HepG2 (cell line): ENCODE measurements around the gene RPTOR. TPM values are rescaled to one million over a fixed set of nuclear protein-coding genes. Genes with fewer than 3 reads are reported as not detected.

Experiments used
- BORCS8-MEF2B ChIP-seq: sonication (generic); formaldehyde crosslinking; IDR thresholded peaks from 2 replicates; pipeline ENCODE4 v1.8.0; 2022; ENCODE audit warnings: mild to moderate bottlenecking, missing genetic modification reagents
- PTBP1 ChIP-seq: fragments of 200-400 bp; formaldehyde crosslinking; IDR thresholded peaks from 2 replicates; pipeline ENCODE4 v1.6.1; 2018; ENCODE audit warnings: low read length, low read depth; ENCODE audit not compliant: poor library complexity, severe bottlenecking
- ZNF431 ChIP-seq: sonication (generic); formaldehyde crosslinking; IDR thresholded peaks from 2 replicates; pipeline ENCODE4 v1.9.0; 2022; ENCODE audit warnings: missing genetic modification reagents, low read depth, mild to moderate bottlenecking, borderline replicate concordance
- ZNF547 ChIP-seq: sonication (generic); formaldehyde crosslinking; IDR thresholded peaks from 2 replicates; pipeline ENCODE4 v1.5.1; 2020; ENCODE audit warnings: mild to moderate bottlenecking, missing genetic modification reagents
- ZNF781 ChIP-seq: sonication (generic); formaldehyde crosslinking; IDR thresholded peaks from 2 replicates; pipeline ENCODE4 v1.5.1; 2020; ENCODE audit warnings: borderline replicate concordance, mild to moderate bottlenecking, missing genetic modification reagents; ENCODE audit errors: not compliant biosample characterization
- ZNF883 ChIP-seq: sonication (generic); formaldehyde crosslinking; IDR thresholded peaks from 2 replicates; pipeline ENCODE4 v1.5.1; 2020; ENCODE audit warnings: mild to moderate bottlenecking, missing genetic modification reagents; ENCODE audit errors: not compliant biosample characterization
- polyA plus RNA-seq, 8 experiments: library from polyadenylated mRNA; depleted of rRNA in 3 of 8; stranded (reverse) in 7 of 8; unstranded in 1 of 8; fragments of >200 nt; fragmentation: Illumina TruSeq in 4 of 8; extraction: Trizol in 4 of 8; gene quantifications; 2 replicates each; pipeline versions ENCODE4 v1.2.1 to v1.2.3, GENCODE V29; 2011 to 2016; ENCODE audit warnings: low read depth in 4 of 8, missing spikeins in 1 of 8, mixed read lengths in 1 of 8; ENCODE audit not compliant: insufficient read depth in 1 of 8
- total RNA-seq, 5 experiments: library from RNA; depleted of rRNA; stranded (reverse); fragments of >200 nt; fragmentation: Illumina TruSeq; extraction: Trizol; gene quantifications; 2 replicates each; pipeline ENCODE4 v1.2.3, GENCODE V29; 2016; ENCODE audit warnings: low read depth in 1 of 5
- TF ChIP-seq, protein P1 (sequence below): sonication (generic); formaldehyde crosslinking; IDR thresholded peaks from 2 replicates; pipeline ENCODE4 v1.5.0; 2020; ENCODE audit warnings: mild to moderate bottlenecking, missing genetic modification reagents, moderate library complexity
- TF ChIP-seq, protein P2 (sequence below): sonication (generic); formaldehyde crosslinking; IDR thresholded peaks from 2 replicates; pipeline ENCODE4 v1.8.0; 2022; ENCODE audit warnings: missing genetic modification reagents, mild to moderate bottlenecking, moderate library complexity, borderline replicate concordance
- TF ChIP-seq, protein P3 (sequence below), 2 experiments: sonication (generic) in 1 of 2; formaldehyde crosslinking in 1 of 2; IDR thresholded peaks; 2 replicates each; pipeline versions ENCODE4 v1.6.1 to v1.9.0; 2014 to 2022; ENCODE audit warnings: antibody characterized with exemption in 1 of 2, borderline replicate concordance in 1 of 2, inconsistent platforms in 1 of 2, low read depth in 1 of 2, missing genetic modification reagents in 1 of 2
- TF ChIP-seq, protein P4 (sequence below): sonication (generic); formaldehyde crosslinking; conservative IDR thresholded peaks from 2 replicates; pipeline ENCODE4 v1.8.0; 2022; ENCODE audit warnings: mild to moderate bottlenecking, moderate library complexity, missing genetic modification reagents

RPTOR gene
- total and polyA plus RNA-seq, 2 of the 13 experiments (the other 11 are each of a cell fraction or from before 2014, with no cell fraction given), result 6.6 to 25.3 TPM

DNA sequence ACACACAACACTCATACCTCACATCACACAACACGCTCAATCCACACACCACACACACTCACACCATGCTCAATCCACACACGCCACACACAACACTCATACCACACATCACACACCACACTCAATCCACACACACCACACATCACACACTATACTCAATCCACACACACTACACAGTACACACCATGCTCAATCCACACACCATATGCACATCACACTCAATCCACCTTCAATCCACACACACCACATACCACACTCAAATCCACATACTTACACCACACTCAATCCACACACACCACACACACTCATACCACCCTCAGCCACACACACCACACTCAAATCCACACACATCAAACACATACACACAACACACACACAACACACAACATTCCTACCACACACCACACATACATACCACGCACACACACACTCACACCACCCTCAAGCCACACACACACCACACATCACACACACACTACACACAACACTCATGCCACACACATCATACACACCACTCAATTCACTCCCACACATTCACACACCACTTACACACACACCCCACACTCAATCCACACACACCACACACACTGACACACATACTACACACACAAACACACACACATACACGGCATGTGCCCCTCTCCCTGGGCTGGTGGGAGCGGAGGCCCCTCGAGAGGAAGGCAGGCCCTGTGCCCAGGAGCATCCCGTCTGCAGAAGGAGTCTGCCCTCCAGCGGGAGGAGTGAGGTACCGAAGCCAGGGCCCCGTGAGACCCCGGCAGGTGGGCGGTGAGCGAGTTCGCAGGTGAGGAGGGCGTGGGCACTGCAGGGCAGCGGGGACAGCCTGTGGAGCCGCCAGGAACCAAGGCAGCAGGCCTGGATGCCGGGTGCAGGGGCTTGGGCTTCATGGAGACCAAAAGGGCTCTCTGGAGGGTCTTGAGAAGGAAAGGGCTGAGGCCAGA is 33.1 kb upstream of the RPTOR start (continued):
- TF ChIP-seq, protein P1, sequence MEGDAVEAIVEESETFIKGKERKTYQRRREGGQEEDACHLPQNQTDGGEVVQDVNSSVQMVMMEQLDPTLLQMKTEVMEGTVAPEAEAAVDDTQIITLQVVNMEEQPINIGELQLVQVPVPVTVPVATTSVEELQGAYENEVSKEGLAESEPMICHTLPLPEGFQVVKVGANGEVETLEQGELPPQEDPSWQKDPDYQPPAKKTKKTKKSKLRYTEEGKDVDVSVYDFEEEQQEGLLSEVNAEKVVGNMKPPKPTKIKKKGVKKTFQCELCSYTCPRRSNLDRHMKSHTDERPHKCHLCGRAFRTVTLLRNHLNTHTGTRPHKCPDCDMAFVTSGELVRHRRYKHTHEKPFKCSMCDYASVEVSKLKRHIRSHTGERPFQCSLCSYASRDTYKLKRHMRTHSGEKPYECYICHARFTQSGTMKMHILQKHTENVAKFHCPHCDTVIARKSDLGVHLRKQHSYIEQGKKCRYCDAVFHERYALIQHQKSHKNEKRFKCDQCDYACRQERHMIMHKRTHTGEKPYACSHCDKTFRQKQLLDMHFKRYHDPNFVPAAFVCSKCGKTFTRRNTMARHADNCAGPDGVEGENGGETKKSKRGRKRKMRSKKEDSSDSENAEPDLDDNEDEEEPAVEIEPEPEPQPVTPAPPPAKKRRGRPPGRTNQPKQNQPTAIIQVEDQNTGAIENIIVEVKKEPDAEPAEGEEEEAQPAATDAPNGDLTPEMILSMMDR (CRISPR knock-in tag), result peak; percentile 86
- TF ChIP-seq, protein P2, sequence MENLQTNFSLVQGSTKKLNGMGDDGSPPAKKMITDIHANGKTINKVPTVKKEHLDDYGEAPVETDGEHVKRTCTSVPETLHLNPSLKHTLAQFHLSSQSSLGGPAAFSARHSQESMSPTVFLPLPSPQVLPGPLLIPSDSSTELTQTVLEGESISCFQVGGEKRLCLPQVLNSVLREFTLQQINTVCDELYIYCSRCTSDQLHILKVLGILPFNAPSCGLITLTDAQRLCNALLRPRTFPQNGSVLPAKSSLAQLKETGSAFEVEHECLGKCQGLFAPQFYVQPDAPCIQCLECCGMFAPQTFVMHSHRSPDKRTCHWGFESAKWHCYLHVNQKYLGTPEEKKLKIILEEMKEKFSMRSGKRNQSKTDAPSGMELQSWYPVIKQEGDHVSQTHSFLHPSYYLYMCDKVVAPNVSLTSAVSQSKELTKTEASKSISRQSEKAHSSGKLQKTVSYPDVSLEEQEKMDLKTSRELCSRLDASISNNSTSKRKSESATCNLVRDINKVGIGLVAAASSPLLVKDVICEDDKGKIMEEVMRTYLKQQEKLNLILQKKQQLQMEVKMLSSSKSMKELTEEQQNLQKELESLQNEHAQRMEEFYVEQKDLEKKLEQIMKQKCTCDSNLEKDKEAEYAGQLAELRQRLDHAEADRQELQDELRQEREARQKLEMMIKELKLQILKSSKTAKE (CRISPR knock-in tag), result peak; percentile 30; the same call in 1 of the 2 replicates
- TF ChIP-seq ZNF547 (CRISPR knock-in tag) (no peak), PTBP1 (no peak), ZNF431 (no peak), ZNF883 (CRISPR knock-in tag) (peak; percentile 45), BORCS8-MEF2B (no peak), ZNF781 (CRISPR knock-in tag) (no peak)
- TF ChIP-seq, protein P3, sequence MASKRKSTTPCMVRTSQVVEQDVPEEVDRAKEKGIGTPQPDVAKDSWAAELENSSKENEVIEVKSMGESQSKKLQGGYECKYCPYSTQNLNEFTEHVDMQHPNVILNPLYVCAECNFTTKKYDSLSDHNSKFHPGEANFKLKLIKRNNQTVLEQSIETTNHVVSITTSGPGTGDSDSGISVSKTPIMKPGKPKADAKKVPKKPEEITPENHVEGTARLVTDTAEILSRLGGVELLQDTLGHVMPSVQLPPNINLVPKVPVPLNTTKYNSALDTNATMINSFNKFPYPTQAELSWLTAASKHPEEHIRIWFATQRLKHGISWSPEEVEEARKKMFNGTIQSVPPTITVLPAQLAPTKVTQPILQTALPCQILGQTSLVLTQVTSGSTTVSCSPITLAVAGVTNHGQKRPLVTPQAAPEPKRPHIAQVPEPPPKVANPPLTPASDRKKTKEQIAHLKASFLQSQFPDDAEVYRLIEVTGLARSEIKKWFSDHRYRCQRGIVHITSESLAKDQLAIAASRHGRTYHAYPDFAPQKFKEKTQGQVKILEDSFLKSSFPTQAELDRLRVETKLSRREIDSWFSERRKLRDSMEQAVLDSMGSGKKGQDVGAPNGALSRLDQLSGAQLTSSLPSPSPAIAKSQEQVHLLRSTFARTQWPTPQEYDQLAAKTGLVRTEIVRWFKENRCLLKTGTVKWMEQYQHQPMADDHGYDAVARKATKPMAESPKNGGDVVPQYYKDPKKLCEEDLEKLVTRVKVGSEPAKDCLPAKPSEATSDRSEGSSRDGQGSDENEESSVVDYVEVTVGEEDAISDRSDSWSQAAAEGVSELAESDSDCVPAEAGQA (IDR thresholded peaks at IDR 0.05; ENCODE audit: low read depth), result no peak
- TF ChIP-seq, protein P3 (CRISPR knock-in tag; IDR thresholded peaks at IDR 0.05; ENCODE audit: borderline replicate concordance), result no peak
- TF ChIP-seq, protein P4, sequence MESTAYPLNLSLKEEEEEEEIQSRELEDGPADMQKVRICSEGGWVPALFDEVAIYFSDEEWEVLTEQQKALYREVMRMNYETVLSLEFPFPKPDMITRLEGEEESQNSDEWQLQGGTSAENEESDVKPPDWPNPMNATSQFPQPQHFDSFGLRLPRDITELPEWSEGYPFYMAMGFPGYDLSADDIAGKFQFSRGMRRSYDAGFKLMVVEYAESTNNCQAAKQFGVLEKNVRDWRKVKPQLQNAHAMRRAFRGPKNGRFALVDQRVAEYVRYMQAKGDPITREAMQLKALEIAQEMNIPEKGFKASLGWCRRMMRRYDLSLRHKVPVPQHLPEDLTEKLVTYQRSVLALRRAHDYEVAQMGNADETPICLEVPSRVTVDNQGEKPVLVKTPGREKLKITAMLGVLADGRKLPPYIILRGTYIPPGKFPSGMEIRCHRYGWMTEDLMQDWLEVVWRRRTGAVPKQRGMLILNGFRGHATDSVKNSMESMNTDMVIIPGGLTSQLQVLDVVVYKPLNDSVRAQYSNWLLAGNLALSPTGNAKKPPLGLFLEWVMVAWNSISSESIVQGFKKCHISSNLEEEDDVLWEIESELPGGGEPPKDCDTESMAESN (CRISPR knock-in tag), result no peak
